HEK293 (cell line): Measurements from ENCODE around the gene DPY19L1.

Experiments used
- BCL11A ChIP-seq: fragments of 450-650 bp; formaldehyde crosslinking; IDR thresholded peaks from 2 replicates; pipeline ENCODE4 v1.5.1; 2016; ENCODE audit warnings: low read depth, missing biosample characterization, missing genetic modification characterization
- HOXC10 ChIP-seq: sonication (generic); formaldehyde crosslinking; IDR thresholded peaks from 2 replicates; pipeline ENCODE4 v1.8.1; 2023; ENCODE audit warnings: mild to moderate bottlenecking, missing genetic modification reagents
- KLF8 ChIP-seq: fragments of 450-650 bp; formaldehyde crosslinking; IDR thresholded peaks from 2 replicates; pipeline ENCODE4 v1.5.1; 2016; ENCODE audit warnings: missing biosample characterization, missing genetic modification characterization
- MYNN ChIP-seq: fragments of 450-650 bp; formaldehyde crosslinking; IDR thresholded peaks from 2 replicates; pipeline ENCODE4 v1.5.1; 2016; ENCODE audit warnings: missing biosample characterization, missing genetic modification characterization, borderline replicate concordance
- OSR2 ChIP-seq: fragments of 450-650 bp; formaldehyde crosslinking; IDR thresholded peaks from 2 replicates; pipeline ENCODE4 v1.5.1; 2016; ENCODE audit warnings: missing biosample characterization, missing genetic modification characterization
- PATZ1 ChIP-seq: fragments of 450-650 bp; formaldehyde crosslinking; IDR thresholded peaks from 2 replicates; pipeline ENCODE4 v1.5.1; 2016; ENCODE audit warnings: missing biosample characterization, missing genetic modification characterization
- SETDB1 ChIP-seq: IDR thresholded peaks from one replicate; pipeline ENCODE4 v1.6.1; 2017; ENCODE audit warnings: mild to moderate bottlenecking, low read length, moderate library complexity, mixed read lengths; ENCODE audit not compliant: insufficient read length
- TRIM28 ChIP-seq: IDR thresholded peaks from 2 replicates; pipeline ENCODE4 v1.6.1; 2011; ENCODE audit warnings: low read length, control low read depth, borderline replicate concordance
- WT1 ChIP-seq: fragments of 450-650 bp; formaldehyde crosslinking; IDR thresholded peaks from 2 replicates; pipeline ENCODE4 v1.5.1; 2016; ENCODE audit warnings: missing biosample characterization, missing genetic modification characterization
- ZBTB17 ChIP-seq: fragments of 450-650 bp; formaldehyde crosslinking; IDR thresholded peaks from 2 replicates; pipeline ENCODE4 v1.5.1; 2016; ENCODE audit warnings: missing biosample characterization, missing genetic modification characterization
- ZBTB20 ChIP-seq: fragments of 450-650 bp; formaldehyde crosslinking; IDR thresholded peaks from 2 replicates; pipeline ENCODE4 v1.5.1; 2016; ENCODE audit warnings: missing biosample characterization, missing genetic modification characterization
- ZBTB21 ChIP-seq: fragments of 450-650 bp; formaldehyde crosslinking; IDR thresholded peaks from 2 replicates; pipeline ENCODE4 v1.5.1; 2017; ENCODE audit warnings: missing biosample characterization, missing genetic modification characterization
- ZNF211 ChIP-seq: fragments of 450-650 bp; formaldehyde crosslinking; IDR thresholded peaks from 2 replicates; pipeline ENCODE4 v1.5.1; 2016; ENCODE audit warnings: low read depth, missing biosample characterization, missing genetic modification characterization
- ZNF214 ChIP-seq: fragments of 450-650 bp; formaldehyde crosslinking; IDR thresholded peaks from 2 replicates; pipeline ENCODE4 v1.5.1; 2017; ENCODE audit warnings: missing biosample characterization, mild to moderate bottlenecking, missing genetic modification characterization, borderline replicate concordance
- ZNF23 ChIP-seq: fragments of 450-650 bp; formaldehyde crosslinking; IDR thresholded peaks from 2 replicates; pipeline ENCODE4 v1.5.1; 2016; ENCODE audit warnings: missing biosample characterization, missing genetic modification characterization, borderline replicate concordance
- ZNF366 ChIP-seq: fragments of 450-650 bp; formaldehyde crosslinking; conservative IDR thresholded peaks from 2 replicates; pipeline ENCODE4 v1.5.1; 2016; ENCODE audit warnings: missing biosample characterization, missing genetic modification characterization
- ZNF423 ChIP-seq: fragments of 450-650 bp; formaldehyde crosslinking; IDR thresholded peaks from 2 replicates; pipeline ENCODE4 v1.5.1; 2016; ENCODE audit warnings: missing biosample characterization, missing genetic modification characterization
- ZNF585B ChIP-seq: fragments of 450-650 bp; formaldehyde crosslinking; IDR thresholded peaks from 2 replicates; pipeline ENCODE4 v1.5.1; 2016; ENCODE audit warnings: missing biosample characterization, missing genetic modification characterization
- ZNF600 ChIP-seq: fragments of 450-650 bp; formaldehyde crosslinking; IDR thresholded peaks from 2 replicates; pipeline ENCODE4 v1.5.1; 2016; ENCODE audit warnings: missing biosample characterization, missing genetic modification characterization
- ZNF658 ChIP-seq: fragments of 450-650 bp; formaldehyde crosslinking; IDR thresholded peaks from 2 replicates; pipeline ENCODE4; 2016; ENCODE audit warnings: missing biosample characterization, missing genetic modification characterization
- ZNF660 ChIP-seq: fragments of 450-650 bp; IDR thresholded peaks from 2 replicates; pipeline ENCODE4 v1.5.1; 2018; ENCODE audit warnings: missing biosample characterization, mild to moderate bottlenecking, missing genetic modification characterization
- ZNF776 ChIP-seq: fragments of 450-650 bp; formaldehyde crosslinking; IDR thresholded peaks from 2 replicates; pipeline ENCODE4 v1.5.0; 2017; ENCODE audit warnings: missing biosample characterization, missing genetic modification characterization, borderline replicate concordance
- ZNF791 ChIP-seq: fragments of 450-650 bp; formaldehyde crosslinking; IDR thresholded peaks from 2 replicates; pipeline ENCODE4 v1.5.1; 2016; ENCODE audit warnings: missing biosample characterization, missing genetic modification characterization
- ZSCAN18 ChIP-seq: fragments of 450-650 bp; formaldehyde crosslinking; IDR thresholded peaks from 2 replicates; pipeline ENCODE4 v1.5.1; 2016; ENCODE audit warnings: missing biosample characterization, missing genetic modification characterization
- TF ChIP-seq, protein P1 (sequence below): fragments of 450-650 bp; formaldehyde crosslinking; IDR thresholded peaks from 2 replicates; pipeline ENCODE4 v1.5.0; 2017; ENCODE audit warnings: missing biosample characterization, missing genetic modification characterization, borderline replicate concordance
- TF ChIP-seq, protein P2 (sequence below): fragments of 450-650 bp; formaldehyde crosslinking; IDR thresholded peaks from 2 replicates; pipeline ENCODE4 v1.5.1; 2017; ENCODE audit warnings: missing biosample characterization, mild to moderate bottlenecking, missing genetic modification characterization, moderate library complexity
- TF ChIP-seq, protein P3 (sequence below): fragments of 450-650 bp; formaldehyde crosslinking; IDR thresholded peaks from 2 replicates; pipeline ENCODE4 v1.5.1; 2016; ENCODE audit warnings: missing biosample characterization, missing genetic modification characterization
- TF ChIP-seq, protein P4 (sequence below): fragments of 450-650 bp; formaldehyde crosslinking; IDR thresholded peaks from 2 replicates; pipeline ENCODE4 v1.5.1; 2016; ENCODE audit warnings: missing biosample characterization, missing genetic modification characterization

Gene DPY19L1

DNA sequence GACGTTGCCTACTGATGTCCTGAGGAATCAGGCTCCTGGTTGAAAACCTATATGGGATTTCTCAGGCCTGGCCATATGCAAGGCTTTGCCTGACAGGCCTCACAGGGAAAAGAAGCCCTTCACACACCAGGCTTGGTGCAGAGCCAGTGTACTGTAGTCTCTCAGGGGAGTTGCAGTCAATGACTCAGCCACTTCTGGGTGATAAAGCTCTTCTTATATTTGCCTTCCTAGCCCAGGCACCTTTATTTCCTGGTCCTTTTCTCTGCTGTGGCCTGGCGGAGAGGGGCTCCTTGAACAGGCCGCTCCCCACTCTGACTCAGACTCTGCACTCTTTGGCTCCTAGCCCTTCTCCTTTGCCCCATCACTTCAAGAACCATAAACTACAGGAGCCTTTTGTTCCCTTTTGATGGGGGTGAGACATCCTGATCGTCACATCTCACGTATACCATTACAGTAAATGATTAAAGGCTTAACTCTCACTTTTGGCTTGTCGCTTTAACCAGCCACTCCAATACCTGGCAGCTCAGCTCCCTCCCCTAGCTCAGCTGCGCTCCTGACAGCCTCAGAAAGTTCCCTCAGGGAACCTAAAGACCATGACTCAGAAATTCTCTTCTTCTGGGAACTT is 33.5 kb downstream of the DPY19L1 start (continued):
- TF ChIP-seq ZNF776 (tag by site-specific recombination), result no peak
- no peak for TF ChIP-seq SETDB1
- peak; percentile 23; the same call in 1 of the 2 replicates for TF ChIP-seq OSR2 (tag by site-specific recombination)
- TF ChIP-seq ZNF211 (tag by site-specific recombination), result no peak
- TF ChIP-seq, protein P1, sequence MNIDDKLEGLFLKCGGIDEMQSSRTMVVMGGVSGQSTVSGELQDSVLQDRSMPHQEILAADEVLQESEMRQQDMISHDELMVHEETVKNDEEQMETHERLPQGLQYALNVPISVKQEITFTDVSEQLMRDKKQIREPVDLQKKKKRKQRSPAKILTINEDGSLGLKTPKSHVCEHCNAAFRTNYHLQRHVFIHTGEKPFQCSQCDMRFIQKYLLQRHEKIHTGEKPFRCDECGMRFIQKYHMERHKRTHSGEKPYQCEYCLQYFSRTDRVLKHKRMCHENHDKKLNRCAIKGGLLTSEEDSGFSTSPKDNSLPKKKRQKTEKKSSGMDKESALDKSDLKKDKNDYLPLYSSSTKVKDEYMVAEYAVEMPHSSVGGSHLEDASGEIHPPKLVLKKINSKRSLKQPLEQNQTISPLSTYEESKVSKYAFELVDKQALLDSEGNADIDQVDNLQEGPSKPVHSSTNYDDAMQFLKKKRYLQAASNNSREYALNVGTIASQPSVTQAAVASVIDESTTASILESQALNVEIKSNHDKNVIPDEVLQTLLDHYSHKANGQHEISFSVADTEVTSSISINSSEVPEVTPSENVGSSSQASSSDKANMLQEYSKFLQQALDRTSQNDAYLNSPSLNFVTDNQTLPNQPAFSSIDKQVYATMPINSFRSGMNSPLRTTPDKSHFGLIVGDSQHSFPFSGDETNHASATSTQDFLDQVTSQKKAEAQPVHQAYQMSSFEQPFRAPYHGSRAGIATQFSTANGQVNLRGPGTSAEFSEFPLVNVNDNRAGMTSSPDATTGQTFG (tag by site-specific recombination), result no peak
- TF ChIP-seq ZBTB20 (tag by site-specific recombination), result no peak
- no peak for TF ChIP-seq ZNF791 (tag by site-specific recombination)
- TF ChIP-seq ZNF23 (tag by site-specific recombination), result no peak
- 0 out of 2 replicates have a peak, but pooled peaks have one; percentile 20 for TF ChIP-seq ZBTB21 (tag by site-specific recombination)
- no peak for TF ChIP-seq HOXC10 (CRISPR knock-in tag)
- 0 out of 2 replicates have a peak, but pooled peaks have one; percentile 41 for TF ChIP-seq ZNF660 (tag by site-specific recombination)
- no peak for TF ChIP-seq ZSCAN18 (tag by site-specific recombination)
- TF ChIP-seq, protein P2, sequence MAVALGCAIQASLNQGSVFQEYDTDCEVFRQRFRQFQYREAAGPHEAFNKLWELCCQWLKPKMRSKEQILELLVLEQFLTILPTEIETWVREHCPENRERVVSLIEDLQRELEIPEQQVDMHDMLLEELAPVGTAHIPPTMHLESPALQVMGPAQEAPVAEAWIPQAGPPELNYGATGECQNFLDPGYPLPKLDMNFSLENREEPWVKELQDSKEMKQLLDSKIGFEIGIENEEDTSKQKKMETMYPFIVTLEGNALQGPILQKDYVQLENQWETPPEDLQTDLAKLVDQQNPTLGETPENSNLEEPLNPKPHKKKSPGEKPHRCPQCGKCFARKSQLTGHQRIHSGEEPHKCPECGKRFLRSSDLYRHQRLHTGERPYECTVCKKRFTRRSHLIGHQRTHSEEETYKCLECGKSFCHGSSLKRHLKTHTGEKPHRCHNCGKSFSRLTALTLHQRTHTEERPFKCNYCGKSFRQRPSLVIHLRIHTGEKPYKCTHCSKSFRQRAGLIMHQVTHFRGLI (tag by site-specific recombination), result peak; percentile 19; the same call in 1 of the 2 replicates
- no peak for TF ChIP-seq MYNN
- TF ChIP-seq ZNF214 (tag by site-specific recombination), result no peak
- peak; percentile 66 for TF ChIP-seq ZNF600 (tag by site-specific recombination)
- TF ChIP-seq ZNF366, result peak; percentile 65
- TF ChIP-seq WT1, result no peak
- TF ChIP-seq, protein P3, sequence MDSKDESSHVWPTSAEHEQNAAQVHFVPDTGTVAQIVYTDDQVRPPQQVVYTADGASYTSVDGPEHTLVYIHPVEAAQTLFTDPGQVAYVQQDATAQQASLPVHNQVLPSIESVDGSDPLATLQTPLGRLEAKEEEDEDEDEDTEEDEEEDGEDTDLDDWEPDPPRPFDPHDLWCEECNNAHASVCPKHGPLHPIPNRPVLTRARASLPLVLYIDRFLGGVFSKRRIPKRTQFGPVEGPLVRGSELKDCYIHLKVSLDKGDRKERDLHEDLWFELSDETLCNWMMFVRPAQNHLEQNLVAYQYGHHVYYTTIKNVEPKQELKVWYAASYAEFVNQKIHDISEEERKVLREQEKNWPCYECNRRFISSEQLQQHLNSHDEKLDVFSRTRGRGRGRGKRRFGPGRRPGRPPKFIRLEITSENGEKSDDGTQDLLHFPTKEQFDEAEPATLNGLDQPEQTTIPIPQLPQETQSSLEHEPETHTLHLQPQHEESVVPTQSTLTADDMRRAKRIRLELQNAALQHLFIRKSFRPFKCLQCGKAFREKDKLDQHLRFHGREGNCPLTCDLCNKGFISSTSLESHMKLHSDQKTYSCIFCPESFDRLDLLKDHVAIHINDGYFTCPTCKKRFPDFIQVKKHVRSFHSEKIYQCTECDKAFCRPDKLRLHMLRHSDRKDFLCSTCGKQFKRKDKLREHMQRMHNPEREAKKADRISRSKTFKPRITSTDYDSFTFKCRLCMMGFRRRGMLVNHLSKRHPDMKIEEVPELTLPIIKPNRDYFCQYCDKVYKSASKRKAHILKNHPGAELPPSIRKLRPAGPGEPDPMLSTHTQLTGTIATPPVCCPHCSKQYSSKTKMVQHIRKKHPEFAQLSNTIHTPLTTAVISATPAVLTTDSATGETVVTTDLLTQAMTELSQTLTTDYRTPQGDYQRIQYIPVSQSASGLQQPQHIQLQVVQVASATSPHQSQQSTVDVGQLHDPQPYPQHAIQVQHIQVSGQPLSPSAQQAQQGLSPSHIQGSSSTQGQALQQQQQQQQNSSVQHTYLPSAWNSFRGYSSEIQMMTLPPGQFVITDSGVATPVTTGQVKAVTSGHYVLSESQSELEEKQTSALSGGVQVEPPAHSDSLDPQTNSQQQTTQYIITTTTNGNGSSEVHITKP, result peak; percentile 38
- no peak for TF ChIP-seq BCL11A (tag by site-specific recombination)
- no peak for TF ChIP-seq ZNF585B
- TF ChIP-seq PATZ1, result peak; percentile 54; the same call in 1 of the 2 replicates
- peak; percentile 46; the same call in 1 of the 2 replicates for TF ChIP-seq TRIM28
- no peak for TF ChIP-seq ZNF423 (tag by site-specific recombination)
- 0 out of 2 replicates have a peak, but pooled peaks have one; percentile 22 for TF ChIP-seq ZBTB17 (tag by site-specific recombination)
- 0 out of 2 replicates have a peak, but pooled peaks have one; percentile 31 for TF ChIP-seq KLF8 (tag by site-specific recombination)
- no peak for TF ChIP-seq ZNF658 (tag by site-specific recombination)
- TF ChIP-seq, protein P4, sequence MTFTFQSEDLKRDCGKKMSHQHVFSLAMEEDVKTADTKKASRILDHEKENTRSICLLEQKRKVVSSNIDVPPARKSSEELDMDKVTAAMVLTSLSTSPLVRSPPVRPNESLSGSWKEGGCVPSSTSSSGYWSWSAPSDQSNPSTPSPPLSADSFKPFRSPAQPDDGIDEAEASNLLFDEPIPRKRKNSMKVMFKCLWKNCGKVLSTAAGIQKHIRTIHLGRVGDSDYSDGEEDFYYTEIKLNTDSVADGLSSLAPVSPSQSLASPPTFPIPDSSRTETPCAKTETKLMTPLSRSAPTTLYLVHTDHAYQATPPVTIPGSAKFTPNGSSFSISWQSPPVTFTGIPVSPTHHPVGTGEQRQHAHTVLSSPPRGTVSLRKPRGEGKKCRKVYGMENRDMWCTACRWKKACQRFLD (tag by site-specific recombination), result no peak
